ENCODE data around the gene PCDHB11. TPM values are rescaled to one million over a fixed set of nuclear protein-coding genes. Genes with fewer than 3 reads are reported as not detected.

The PCDHB11 gene
- total and polyA plus RNA-seq, 2 of the 8 experiments (the other 6 are each of a cell fraction or from before 2014, with no cell fraction given): 0.50 to 0.86 TPM

DNA sequence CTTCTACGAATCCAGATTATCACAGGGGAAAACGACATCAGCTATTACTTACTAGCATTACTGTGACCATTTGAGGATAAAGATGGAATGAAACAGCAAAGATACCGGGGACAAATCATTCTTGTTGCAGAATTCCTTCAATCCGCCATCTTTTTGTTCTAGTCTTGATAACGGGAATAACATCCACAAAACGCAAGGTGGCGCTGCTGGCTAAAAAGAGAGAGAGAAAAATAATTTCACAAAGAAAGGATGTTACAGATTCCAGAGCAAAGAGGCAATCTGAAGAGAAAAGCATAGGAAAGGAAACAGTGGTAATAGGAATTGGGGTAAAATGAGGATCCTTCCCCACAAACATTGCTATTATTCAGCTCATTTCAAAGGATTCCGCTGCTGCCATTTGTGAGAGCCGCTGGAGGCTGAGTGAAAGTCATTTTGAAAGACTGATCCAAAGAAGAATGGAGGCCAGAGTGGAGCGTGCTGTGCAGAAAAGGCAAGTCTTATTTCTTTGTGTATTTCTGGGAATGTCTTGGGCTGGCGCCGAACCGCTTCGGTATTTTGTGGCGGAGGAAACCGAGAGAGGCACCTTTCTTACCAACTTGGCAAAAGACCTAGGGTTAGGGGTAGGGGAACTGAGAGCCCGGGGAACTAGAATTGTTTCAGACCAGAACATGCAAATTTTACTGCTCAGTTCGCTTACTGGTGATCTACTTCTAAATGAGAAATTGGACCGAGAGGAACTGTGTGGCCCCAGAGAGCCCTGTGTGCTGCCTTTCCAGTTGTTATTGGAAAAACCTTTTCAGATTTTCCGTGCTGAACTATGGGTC, 26.8 kb upstream of the PCDHB11 start, which contains the start of gene PCDHB7:
Gene PCDHB7, plus strand, starts transcription at position 264 of the 824 bp plus-strand sequence. Its CDS starts 192 bp downstream, at position 456.
- H3K9me3 ChIP-seq (ENCODE audit: insufficient read depth in 2 of 2, low read depth in 1 of 2, low read length in 1 of 2): peaks cover 0 to 15% of the 10 kb centered on the region in 2 experiments; a peak in 1 of 4 replicates
- no peak within 1 kb of the TSS for H3K56ac ChIP-seq (replicated peaks; ENCODE audit: insufficient read length, low read depth, low read length)
- H3K27me3 ChIP-seq (replicated peaks in 1 of 4; ENCODE audit: control insufficient read depth in 3 of 4, extremely low read depth in 1 of 4, insufficient read depth in 3 of 4, low read length in 3 of 4): no peaks in the 10 kb centered on the region
- H2BK120ac ChIP-seq (replicated peaks; ENCODE audit: low read depth, low read length): no peak within 1 kb of the TSS
- H2BK20ac ChIP-seq (ENCODE audit: low read length): no peak within 1 kb of the TSS
- H3K79me2 ChIP-seq (ENCODE audit: control insufficient read depth in 1 of 2, insufficient read depth in 2 of 2, low read length in 2 of 2): no peaks in the 10 kb centered on the region
- FAIRE-seq (peak; percentile 76), DNase-seq (ENCODE audit: low read depth in 1 of 2, low spot score in 2 of 2) (no peak)
- H3K4me3 ChIP-seq (ENCODE audit: extremely low read depth in 1 of 4, insufficient read depth in 2 of 4, low read depth in 3 of 4, low read length in 4 of 4): no peak within 1 kb of the TSS
- H3K4me1 ChIP-seq (replicated peaks in 1 of 4; ENCODE audit: control insufficient read depth in 3 of 4, insufficient read depth in 4 of 4, low read length in 3 of 4): no peaks in the 10 kb centered on the region
- H3K79me1 ChIP-seq (ENCODE audit: low read depth, low read length): no peaks in the 10 kb centered on the region
- H3K14ac ChIP-seq (ENCODE audit: insufficient read length): no peak within 1 kb of the TSS
- no peaks in the 10 kb centered on the region for H3K36me3 ChIP-seq (ENCODE audit: control insufficient read depth in 2 of 4, insufficient read depth in 4 of 4, low read length in 3 of 4)
- H3K27ac ChIP-seq (ENCODE audit: low read depth, low read length): no peak within 1 kb of the TSS
- H2BK12ac ChIP-seq (ENCODE audit: low read depth, low read length): no peak within 1 kb of the TSS
- POLR2A ChIA-PET (ENCODE audit: partially characterized antibody): no interaction called here
- H2BK15ac ChIP-seq (ENCODE audit: low read length): no peak within 1 kb of the TSS
- H3K23ac ChIP-seq (ENCODE audit: insufficient read length): no peak within 1 kb of the TSS
- H4K5ac ChIP-seq (ENCODE audit: insufficient read length, low read depth, low read length): no peak within 1 kb of the TSS
- H4K91ac ChIP-seq (replicated peaks; ENCODE audit: insufficient read length, low read length): no peak within 1 kb of the TSS
- no peak within 1 kb of the TSS for H3K9ac ChIP-seq (replicated peaks in 1 of 4; ENCODE audit: extremely low read depth in 1 of 4, low read depth in 3 of 4, low read length in 3 of 4)
- no peak within 1 kb of the TSS for H3K4me2 ChIP-seq (ENCODE audit: insufficient read depth in 1 of 2, low read depth in 2 of 2, low read length in 2 of 2)
- peak within 1 kb of the TSS; percentile 76; the same call in 1 of the 2 replicates for H2AFZ ChIP-seq (ENCODE audit: low read length)
- CTCF ChIA-PET (ENCODE audit: partially characterized antibody): interaction anchor here (0.6 to 4.2 kb wide), 14 partner anchors 10 to 395 kb away, joined by 3 to 29 read pairs (median 4); partner anchors contain the start of genes PCDHB14, PCDHB16, PCDHB2 and PCDHB5
- H3K4ac ChIP-seq (replicated peaks; ENCODE audit: insufficient read length, low read depth, low read length): no peak within 1 kb of the TSS
- H4K20me1 ChIP-seq (replicated peaks in 1 of 2; ENCODE audit: control insufficient read depth in 1 of 2, insufficient read depth in 2 of 2, low read length in 2 of 2): no peaks in the 10 kb centered on the region
- no peaks in the 10 kb centered on the region for H3K23me2 ChIP-seq (ENCODE audit: low read depth, low read length)
- no peak within 1 kb of the TSS for H2AK5ac ChIP-seq (ENCODE audit: low read depth, low read length)
- H3K18ac ChIP-seq (ENCODE audit: extremely low read depth, low read length): no peak within 1 kb of the TSS
- no peak within 1 kb of the TSS for H2BK5ac ChIP-seq (ENCODE audit: low read depth, low read length)
- H4K8ac ChIP-seq (ENCODE audit: extremely low read depth, insufficient read depth, low read length): no peak within 1 kb of the TSS
- 65% methylated on average over 20 of the region's 20 CpGs; no CpG with 5 or more reads in 1 of the 2 experiments for WGBS, 2 experiments (ENCODE audit: extremely low coverage in 1 of 2, insufficient coverage in 1 of 2, insufficient read length in 1 of 2, insufficient replicate concordance in 2 of 2, low coverage in 1 of 2, low lambda C conversion rate in 2 of 2, missing lambda C conversion rate in 1 of 2)
- TF ChIP-seq ZNF274 (IDR thresholded peaks at IDR 0.05; ENCODE audit: borderline replicate concordance, extremely low read depth, low read length) (no peak), CEBPB (IDR thresholded peaks at IDR 0.05; ENCODE audit: low read depth, low read length) (no peak), YY1 (IDR thresholded peaks at IDR 0.05; ENCODE audit: low read depth, low read length) (peak; percentile 88), JUN (IDR thresholded peaks at IDR 0.05; ENCODE audit: low read depth, low read length) (no peak), ASH2L (IDR thresholded peaks at IDR 0.05; ENCODE audit: low read length) (no peak), RAD21 (IDR thresholded peaks at IDR 0.05 in 1 of 2, conservative IDR thresholded peaks at IDR 0.05 in 1 of 2; ENCODE audit: low read depth in 2 of 2, low read length in 2 of 2) (peak; percentile 69 to 71)
- TF ChIP-seq, protein P1, sequence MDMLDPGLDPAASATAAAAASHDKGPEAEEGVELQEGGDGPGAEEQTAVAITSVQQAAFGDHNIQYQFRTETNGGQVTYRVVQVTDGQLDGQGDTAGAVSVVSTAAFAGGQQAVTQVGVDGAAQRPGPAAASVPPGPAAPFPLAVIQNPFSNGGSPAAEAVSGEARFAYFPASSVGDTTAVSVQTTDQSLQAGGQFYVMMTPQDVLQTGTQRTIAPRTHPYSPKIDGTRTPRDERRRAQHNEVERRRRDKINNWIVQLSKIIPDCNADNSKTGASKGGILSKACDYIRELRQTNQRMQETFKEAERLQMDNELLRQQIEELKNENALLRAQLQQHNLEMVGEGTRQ (IDR thresholded peaks at IDR 0.05; ENCODE audit: low read length): no peak
- TF ChIP-seq, protein P2, sequence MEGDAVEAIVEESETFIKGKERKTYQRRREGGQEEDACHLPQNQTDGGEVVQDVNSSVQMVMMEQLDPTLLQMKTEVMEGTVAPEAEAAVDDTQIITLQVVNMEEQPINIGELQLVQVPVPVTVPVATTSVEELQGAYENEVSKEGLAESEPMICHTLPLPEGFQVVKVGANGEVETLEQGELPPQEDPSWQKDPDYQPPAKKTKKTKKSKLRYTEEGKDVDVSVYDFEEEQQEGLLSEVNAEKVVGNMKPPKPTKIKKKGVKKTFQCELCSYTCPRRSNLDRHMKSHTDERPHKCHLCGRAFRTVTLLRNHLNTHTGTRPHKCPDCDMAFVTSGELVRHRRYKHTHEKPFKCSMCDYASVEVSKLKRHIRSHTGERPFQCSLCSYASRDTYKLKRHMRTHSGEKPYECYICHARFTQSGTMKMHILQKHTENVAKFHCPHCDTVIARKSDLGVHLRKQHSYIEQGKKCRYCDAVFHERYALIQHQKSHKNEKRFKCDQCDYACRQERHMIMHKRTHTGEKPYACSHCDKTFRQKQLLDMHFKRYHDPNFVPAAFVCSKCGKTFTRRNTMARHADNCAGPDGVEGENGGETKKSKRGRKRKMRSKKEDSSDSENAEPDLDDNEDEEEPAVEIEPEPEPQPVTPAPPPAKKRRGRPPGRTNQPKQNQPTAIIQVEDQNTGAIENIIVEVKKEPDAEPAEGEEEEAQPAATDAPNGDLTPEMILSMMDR (IDR thresholded peaks at IDR 0.05; ENCODE audit: control extremely low read depth in 1 of 3, insufficient read depth in 1 of 3, low read depth in 1 of 3, low read length in 3 of 3): peak in 2 of 3 experiments; percentile 60 to 70; a peak in 3 of 4 replicates
